ENCODE results near the gene ISL2. TPM values are rescaled to one million over a fixed set of nuclear protein-coding genes. Genes with fewer than 3 reads are reported as not detected.

Gene ISL2
- total RNA-seq, 1 donor from 2014 or later, result 0.38 TPM

DNA sequence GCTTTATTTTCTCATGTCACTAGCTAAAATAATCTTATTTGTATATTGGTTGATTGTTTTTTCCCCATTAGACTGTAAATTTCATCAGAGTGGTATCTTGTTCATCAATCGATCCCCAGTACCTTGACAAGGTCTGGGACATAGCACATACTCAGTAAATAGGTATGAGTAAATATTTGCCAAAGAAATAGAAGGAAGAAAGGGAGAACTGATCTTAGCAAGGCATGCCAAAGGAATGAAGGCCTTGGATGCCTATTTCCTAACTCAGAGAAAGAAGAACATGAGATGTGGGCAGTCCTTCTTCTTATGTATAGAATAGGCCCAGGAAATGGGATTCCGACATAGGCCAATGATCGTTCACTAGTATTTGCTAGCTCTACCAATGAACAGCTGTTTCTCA lies 54.7 kb downstream of the ISL2 start:
- Histone ChIP-seq H3K4me1 (no peaks in the 10 kb centered on the region), H3K27ac (no peak overlapping the region), H3K9me3 (no peaks in the 10 kb centered on the region), H3K4me3 (no peak overlapping the region), H3K27me3 (ENCODE audit: low read depth) (no peaks in the 10 kb centered on the region), H3K36me3 (no peaks in the 10 kb centered on the region)
- no peak for DNase-seq
- TF ChIP-seq, protein P1, sequence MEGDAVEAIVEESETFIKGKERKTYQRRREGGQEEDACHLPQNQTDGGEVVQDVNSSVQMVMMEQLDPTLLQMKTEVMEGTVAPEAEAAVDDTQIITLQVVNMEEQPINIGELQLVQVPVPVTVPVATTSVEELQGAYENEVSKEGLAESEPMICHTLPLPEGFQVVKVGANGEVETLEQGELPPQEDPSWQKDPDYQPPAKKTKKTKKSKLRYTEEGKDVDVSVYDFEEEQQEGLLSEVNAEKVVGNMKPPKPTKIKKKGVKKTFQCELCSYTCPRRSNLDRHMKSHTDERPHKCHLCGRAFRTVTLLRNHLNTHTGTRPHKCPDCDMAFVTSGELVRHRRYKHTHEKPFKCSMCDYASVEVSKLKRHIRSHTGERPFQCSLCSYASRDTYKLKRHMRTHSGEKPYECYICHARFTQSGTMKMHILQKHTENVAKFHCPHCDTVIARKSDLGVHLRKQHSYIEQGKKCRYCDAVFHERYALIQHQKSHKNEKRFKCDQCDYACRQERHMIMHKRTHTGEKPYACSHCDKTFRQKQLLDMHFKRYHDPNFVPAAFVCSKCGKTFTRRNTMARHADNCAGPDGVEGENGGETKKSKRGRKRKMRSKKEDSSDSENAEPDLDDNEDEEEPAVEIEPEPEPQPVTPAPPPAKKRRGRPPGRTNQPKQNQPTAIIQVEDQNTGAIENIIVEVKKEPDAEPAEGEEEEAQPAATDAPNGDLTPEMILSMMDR (IDR thresholded peaks at IDR 0.05), result no peak
- intact Hi-C loops (cut with DNase I), result no loop called here
- ATAC-seq, result no peak

DNA sequence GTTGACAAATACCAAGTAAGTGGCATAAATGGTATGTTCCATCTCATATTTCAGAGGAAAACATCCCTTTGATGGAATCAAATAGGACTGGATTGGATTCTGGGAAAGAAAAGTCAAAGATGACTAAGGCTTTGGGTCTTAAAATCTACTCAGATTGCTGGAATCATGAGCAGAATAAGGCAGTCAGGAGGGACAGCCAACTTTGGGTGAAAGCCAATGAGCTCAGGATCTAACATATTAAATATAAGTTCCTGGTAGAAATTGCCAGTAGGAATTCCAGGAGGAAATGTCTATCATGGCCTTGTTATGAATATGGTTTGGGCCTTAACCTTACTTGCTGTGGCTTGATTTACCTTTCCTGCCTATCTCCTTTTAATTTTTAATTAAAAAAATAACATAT lies 55.3 kb downstream of the ISL2 start:
- DNase-seq (no peak), ATAC-seq (no peak)
- Histone ChIP-seq H3K27me3 (ENCODE audit: low read depth) (no peaks in the 10 kb centered on the region), H3K9me3 (no peaks in the 10 kb centered on the region), H3K4me3 (no peak overlapping the region), H3K27ac (no peak overlapping the region), H3K4me1 (no peaks in the 10 kb centered on the region), H3K36me3 (no peaks in the 10 kb centered on the region)
- intact Hi-C loops (cut with DNase I), result no loop called here
- TF ChIP-seq, protein P1 (IDR thresholded peaks at IDR 0.05), result no peak

Other genes starting within 250 kb of the ISL2 start
- 81.2 TPM for gene ETFA, start 25.3 kb upstream of the ISL2 start, total RNA-seq